Measurements from ENCODE around the gene OPRL1.

OPRL1 gene

GRCh38 chr20:64101731-64102621, 22.1 kb downstream of the OPRL1 start (continued):
- TF ChIP-seq ZSCAN18 (tag by site-specific recombination; IDR thresholded peaks at IDR 0.05) (no peak), ZIC2 (tag by site-specific recombination; IDR thresholded peaks at IDR 0.05) (0 out of 2 replicates have a peak, but pooled peaks have one; percentile 28), ZNF510 (tag by site-specific recombination; IDR thresholded peaks at IDR 0.05; ENCODE audit: insufficient replicate concordance) (no peak), ZNF16 (tag by site-specific recombination; IDR thresholded peaks at IDR 0.05; ENCODE audit: low read depth) (no peak), ZNF394 (tag by site-specific recombination; IDR thresholded peaks at IDR 0.05; ENCODE audit: borderline replicate concordance) (no peak), ZNF555 (tag by site-specific recombination; conservative IDR thresholded peaks at IDR 0.05) (no peak), ZNF19 (tag by site-specific recombination; IDR thresholded peaks at IDR 0.05; ENCODE audit: low read depth) (no peak), ZNF404 (tag by site-specific recombination; IDR thresholded peaks at IDR 0.05) (no peak), ZNF324 (tag by site-specific recombination; IDR thresholded peaks at IDR 0.05) (no peak), ZNF114 (tag by site-specific recombination; IDR thresholded peaks at IDR 0.05) (no peak), ZNF2 (tag by site-specific recombination; IDR thresholded peaks at IDR 0.05) (peak; percentile 78), ZNF623 (tag by site-specific recombination; IDR thresholded peaks at IDR 0.05) (no peak), ZNF239 (tag by site-specific recombination; IDR thresholded peaks at IDR 0.05) (no peak), ZNF626 (tag by site-specific recombination; IDR thresholded peaks at IDR 0.05) (no peak), ZNF391 (tag by site-specific recombination; IDR thresholded peaks at IDR 0.05; ENCODE audit: borderline replicate concordance, low read depth) (no peak), ZNF837 (tag by site-specific recombination; IDR thresholded peaks at IDR 0.05) (no peak), ZFP37 (tag by site-specific recombination; IDR thresholded peaks at IDR 0.05) (no peak), ZNF561 (tag by site-specific recombination; IDR thresholded peaks at IDR 0.05; ENCODE audit: borderline replicate concordance) (no peak; the same call in 1 of the 2 replicates), ZNF416 (tag by site-specific recombination; IDR thresholded peaks at IDR 0.05) (no peak), HOXD13 (CRISPR knock-in tag; IDR thresholded peaks at IDR 0.05; ENCODE audit: borderline replicate concordance) (no peak), ZNF747 (tag by site-specific recombination; IDR thresholded peaks at IDR 0.05) (no peak), KLF9 (tag by site-specific recombination; IDR thresholded peaks at IDR 0.05; ENCODE audit: low read depth) (peak; percentile 57), ZNF830 (tag by site-specific recombination; IDR thresholded peaks at IDR 0.05; ENCODE audit: low read depth) (no peak), ZNF670 (tag by site-specific recombination; IDR thresholded peaks at IDR 0.05; ENCODE audit: low read depth) (no peak), REPIN1 (tag by site-specific recombination; IDR thresholded peaks at IDR 0.05; ENCODE audit: low read depth) (no peak), SP7 (tag by site-specific recombination; IDR thresholded peaks at IDR 0.05) (peak; percentile 36; the same call in 1 of the 2 replicates), IKZF3 (tag by site-specific recombination; IDR thresholded peaks at IDR 0.05) (no peak), PRDM1 (tag by site-specific recombination; IDR thresholded peaks at IDR 0.05) (no peak), ZSCAN4 (tag by site-specific recombination; IDR thresholded peaks at IDR 0.05) (no peak), MEIS1 (CRISPR knock-in tag; IDR thresholded peaks at IDR 0.05; ENCODE audit: borderline replicate concordance) (no peak), ZBTB17 (tag by site-specific recombination; IDR thresholded peaks at IDR 0.05) (no peak)
- TF ChIP-seq, protein P1, sequence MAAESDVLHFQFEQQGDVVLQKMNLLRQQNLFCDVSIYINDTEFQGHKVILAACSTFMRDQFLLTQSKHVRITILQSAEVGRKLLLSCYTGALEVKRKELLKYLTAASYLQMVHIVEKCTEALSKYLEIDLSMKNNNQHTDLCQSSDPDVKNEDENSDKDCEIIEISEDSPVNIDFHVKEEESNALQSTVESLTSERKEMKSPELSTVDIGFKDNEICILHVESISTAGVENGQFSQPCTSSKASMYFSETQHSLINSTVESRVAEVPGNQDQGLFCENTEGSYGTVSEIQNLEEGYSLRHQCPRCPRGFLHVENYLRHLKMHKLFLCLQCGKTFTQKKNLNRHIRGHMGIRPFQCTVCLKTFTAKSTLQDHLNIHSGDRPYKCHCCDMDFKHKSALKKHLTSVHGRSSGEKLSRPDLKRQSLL (tag by site-specific recombination; IDR thresholded peaks at IDR 0.05): no peak
- TF ChIP-seq, protein P2, sequence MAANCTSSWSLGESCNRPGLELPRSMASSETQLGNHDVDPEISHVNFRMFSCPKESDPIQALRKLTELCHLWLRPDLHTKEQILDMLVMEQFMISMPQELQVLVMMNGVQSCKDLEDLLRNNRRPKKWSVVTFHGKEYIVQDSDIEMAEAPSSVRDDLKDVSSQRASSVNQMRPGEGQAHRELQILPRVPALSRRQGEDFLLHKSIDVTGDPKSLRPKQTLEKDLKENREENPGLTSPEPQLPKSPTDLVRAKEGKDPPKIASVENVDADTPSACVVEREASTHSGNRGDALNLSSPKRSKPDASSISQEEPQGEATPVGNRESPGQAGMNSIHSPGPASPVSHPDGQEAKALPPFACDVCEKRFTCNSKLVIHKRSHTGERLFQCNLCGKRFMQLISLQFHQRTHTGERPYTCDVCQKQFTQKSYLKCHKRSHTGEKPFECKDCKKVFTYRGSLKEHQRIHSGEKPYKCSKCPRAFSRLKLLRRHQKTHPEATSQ (tag by site-specific recombination; IDR thresholded peaks at IDR 0.05): no peak
- TF ChIP-seq, protein P3, sequence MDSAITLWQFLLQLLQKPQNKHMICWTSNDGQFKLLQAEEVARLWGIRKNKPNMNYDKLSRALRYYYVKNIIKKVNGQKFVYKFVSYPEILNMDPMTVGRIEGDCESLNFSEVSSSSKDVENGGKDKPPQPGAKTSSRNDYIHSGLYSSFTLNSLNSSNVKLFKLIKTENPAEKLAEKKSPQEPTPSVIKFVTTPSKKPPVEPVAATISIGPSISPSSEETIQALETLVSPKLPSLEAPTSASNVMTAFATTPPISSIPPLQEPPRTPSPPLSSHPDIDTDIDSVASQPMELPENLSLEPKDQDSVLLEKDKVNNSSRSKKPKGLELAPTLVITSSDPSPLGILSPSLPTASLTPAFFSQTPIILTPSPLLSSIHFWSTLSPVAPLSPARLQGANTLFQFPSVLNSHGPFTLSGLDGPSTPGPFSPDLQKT (IDR thresholded peaks at IDR 0.05; ENCODE audit: borderline replicate concordance, low read depth, low read length): no peak

Data from HEK293 (cell line).